Tibial nerve (tissue), 4 donors: ENCODE results near the gene UBR4. TPM values are rescaled to one million over a fixed set of nuclear protein-coding genes. Genes with fewer than 3 reads are reported as not detected.
"Not testable (repeated sequence)": the region's sequence is repeated elsewhere in the genome, so short reads cannot be mapped to it uniquely, and the experiment has no call there.

Source experiments
- DNase-seq, 2 donors: peaks; one replicate each; pipeline ENCODE4 v3.0.0-alpha.2; 2019; ENCODE audit warnings: low spot score in 2 of 2
- H3K27ac ChIP-seq, 4 donors: fragments of 200-600 bp; sonication (generic) in 3 of 4; one replicate each; pipeline ENCODE4 v1.5.1; 2017 to 2019; ENCODE audit warnings: mild to moderate bottlenecking in 1 of 4
- H3K27me3 ChIP-seq, 2 donors: fragments of 200-600 bp; sonication (generic) in 1 of 2; one replicate each; pipeline versions ENCODE4 v1.5.1 to v1.6.0; 2017 to 2019
- H3K36me3 ChIP-seq, 3 donors: fragments of 200-600 bp; sonication (generic); one replicate each; pipeline ENCODE4 v1.5.1; 2018 to 2019
- H3K4me1 ChIP-seq, 4 donors: fragments of 200-600 bp; sonication (generic) in 3 of 4; one replicate each; pipeline ENCODE4 v1.5.1; 2017 to 2019
- H3K4me3 ChIP-seq, 4 donors: fragments of 200-600 bp; sonication (generic) in 3 of 4; one replicate each; pipeline ENCODE4 v1.5.1; 2017 to 2019; ENCODE audit warnings: mild to moderate bottlenecking in 1 of 4, moderate library complexity in 1 of 4
- H3K9me3 ChIP-seq, 4 donors: fragments of 200-600 bp; sonication (generic) in 3 of 4; one replicate each; pipeline ENCODE4 v1.5.1; 2017 to 2019
- CTCF ChIP-seq, 5 experiments: fragments of 200-600 bp in 3 of 5; fragments of 450-650 bp in 2 of 5; sonication (generic) in 3 of 5; IDR thresholded peaks; one replicate each; pipeline ENCODE4 v1.5.1; 2016 to 2019; ENCODE audit warnings: antibody characterized with exemption in 5 of 5, mild to moderate bottlenecking in 3 of 5, moderate library complexity in 2 of 5
- EP300 ChIP-seq, 2 donors: sonication (generic); formaldehyde crosslinking; IDR thresholded peaks; one replicate each; pipeline ENCODE4 v1.6.1; 2017; ENCODE audit warnings: antibody characterized with exemption in 2 of 2, mild to moderate bottlenecking in 1 of 2
- POLR2A ChIP-seq, 2 donors: fragments of 450-650 bp; IDR thresholded peaks; one replicate each; pipeline ENCODE4 v1.6.1; 2017; ENCODE audit warnings: antibody characterized with exemption in 2 of 2, mild to moderate bottlenecking in 2 of 2, moderate library complexity in 2 of 2
- WGBS, 2 donors: methylation state at CpG; one replicate each; pipeline ENCODE4 v1.1.5; 2018; 5-methylcytosine and 5-hydroxymethylcytosine counted together
- total RNA-seq, 4 donors: library from RNA; depleted of rRNA; stranded (reverse); fragments of >200 nt; gene quantifications; one replicate each; pipeline ENCODE4 v1.1.0, GENCODE V29; 2016

The UBR4 gene
- 100 to 1,000 TPM; 107 to 190 (median 142) TPM for total RNA-seq

DNA sequence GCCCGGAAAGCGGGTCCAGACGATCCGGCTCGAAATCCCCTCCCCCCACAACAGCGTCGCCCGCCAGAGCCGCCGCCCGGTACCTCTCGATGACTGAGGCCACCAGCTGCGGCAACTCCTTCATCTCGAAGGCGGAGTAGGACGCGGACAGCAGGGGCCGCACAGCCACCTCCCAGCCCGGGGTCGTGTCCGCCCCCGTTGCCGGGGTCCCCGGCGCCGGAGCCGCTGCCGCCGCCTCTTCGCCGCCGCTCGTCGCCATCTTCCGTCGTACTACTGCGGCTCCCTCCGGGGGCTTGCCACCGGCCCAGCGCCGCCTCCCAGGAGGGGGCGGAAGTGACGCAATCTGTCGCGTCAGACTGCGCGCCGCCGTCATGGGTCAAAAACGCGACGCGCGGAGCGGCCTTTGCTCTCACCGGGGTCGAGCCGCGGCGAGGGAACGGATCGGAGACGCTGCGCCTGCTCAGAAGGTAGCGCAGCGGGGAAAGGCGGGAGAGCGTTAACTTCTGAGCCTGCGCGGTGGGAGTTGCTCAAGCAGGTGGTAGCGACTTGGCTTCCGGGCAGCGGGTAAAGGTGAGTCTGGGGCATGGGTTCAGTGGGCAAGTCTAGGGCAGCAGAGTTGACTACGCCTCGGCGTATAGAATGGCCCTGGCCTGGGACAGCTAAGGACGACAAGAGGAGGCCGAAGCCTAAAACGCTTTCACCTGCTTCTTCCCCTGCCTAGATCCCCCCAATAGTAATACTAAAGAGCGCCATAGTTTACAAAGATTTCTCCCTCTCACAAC, at the start of gene UBR4:
Gene UBR4 (minus strand): TSS at position 277 of the 782 bp plus-strand sequence. CDS start 18 bp downstream, at position 259.
- no peaks in the 10 kb centered on the region for H3K36me3 ChIP-seq
- H3K4me3 ChIP-seq: peak within 1 kb of the TSS; percentile 64 to 86 (median 76)
- peak; percentile 85 to 89 for DNase-seq
- H3K9me3 ChIP-seq: no peaks in the 10 kb centered on the region
- peaks cover 3 to 70% (median 30%) of the 10 kb centered on the region in 4 donors for H3K4me1 ChIP-seq
- H3K27ac ChIP-seq: peak within 1 kb of the TSS; percentile 94 to 96 (median 94)
- no peaks in the 10 kb centered on the region for H3K27me3 ChIP-seq
- TF ChIP-seq CTCF (IDR thresholded peaks at IDR 0.05) (peak in 2 of 5 experiments; percentile 48 to 53), POLR2A (IDR thresholded peaks at IDR 0.05) (peak; percentile 80 to 97), EP300 (IDR thresholded peaks at IDR 0.05) (peak; percentile 96 to 98)
- WGBS, 2 donors: 1% methylated on average over 48 to 53 of the region's 80 CpGs

DNA sequence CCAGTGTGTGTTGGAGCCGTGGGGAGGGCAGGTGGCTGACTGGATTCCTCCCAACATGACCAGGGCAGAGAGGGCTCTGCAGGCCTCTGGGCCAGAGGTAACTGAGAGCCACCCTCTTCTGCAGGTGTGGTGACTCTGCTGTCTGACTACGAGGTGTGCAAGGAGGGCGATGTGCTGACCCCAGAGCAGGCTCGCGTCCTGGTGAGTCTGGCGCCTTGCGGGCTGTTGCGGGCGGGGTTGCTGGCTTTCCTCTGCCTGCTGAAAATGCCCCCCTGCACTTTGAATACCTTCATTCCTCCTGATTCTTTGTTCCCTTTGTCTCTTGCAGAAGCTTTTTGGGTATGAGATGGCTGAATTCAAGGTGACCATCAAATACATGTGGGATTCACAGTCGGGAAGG, 48.3 kb upstream of the UBR4 start:
- TF ChIP-seq EP300 (IDR thresholded peaks at IDR 0.05) (no peak), CTCF (IDR thresholded peaks at IDR 0.05) (no peak), POLR2A (IDR thresholded peaks at IDR 0.05) (no peak)
- Histone ChIP-seq H3K27ac (no peak overlapping the region), H3K4me3 (no peak overlapping the region), H3K4me1 (peaks cover 0 to 14% (median 4%) of the 10 kb centered on the region in 4 donors), H3K36me3 (peaks cover 4 to 65% (median 7%) of the 10 kb centered on the region in 3 donors), H3K9me3 (no peaks in the 10 kb centered on the region), H3K27me3 (no peaks in the 10 kb centered on the region)
- DNase-seq: no peak
- WGBS, 2 donors: 88 to 95% methylated on average over 10 of the region's 10 CpGs

- H3K27ac ChIP-seq: no peak overlapping the region
- no peak for DNase-seq
- H3K4me1 ChIP-seq: peaks cover 0 to 24% (median 13%) of the 10 kb centered on the region in 4 donors
- TF ChIP-seq CTCF (IDR thresholded peaks at IDR 0.05) (no peak), POLR2A (IDR thresholded peaks at IDR 0.05) (no peak), EP300 (IDR thresholded peaks at IDR 0.05) (no peak)
- no peaks in the 10 kb centered on the region for H3K9me3 ChIP-seq
- peaks cover 4 to 65% (median 7%) of the 10 kb centered on the region in 3 donors for H3K36me3 ChIP-seq
- no peaks in the 10 kb centered on the region for H3K27me3 ChIP-seq
- 55 to 72% methylated on average over 15 of the region's 15 CpGs for WGBS, 2 donors
- no peak overlapping the region for H3K4me3 ChIP-seq
Observed at GRCh38 chr1:19257178-19257914, 47.3 kb upstream of the UBR4 start.

DNA sequence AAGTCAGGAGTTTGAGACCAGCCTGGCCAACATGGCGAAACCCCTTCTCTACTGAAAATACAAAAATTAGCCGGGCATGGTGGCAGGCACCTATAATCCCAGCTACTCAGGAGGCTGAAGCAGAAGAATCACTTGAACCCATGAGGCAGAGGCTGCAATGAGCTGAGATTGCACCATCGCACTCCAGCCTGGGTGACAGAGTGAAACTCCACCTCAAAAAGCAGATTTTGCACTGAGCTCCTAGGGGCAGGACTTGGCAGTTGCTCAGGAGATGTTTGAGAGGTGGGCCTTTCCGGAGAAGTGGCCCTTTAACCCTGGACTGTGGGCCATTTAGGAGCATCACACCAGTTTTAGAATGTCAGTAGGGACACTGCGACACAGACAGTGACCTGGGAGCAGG, 46.2 kb upstream of the UBR4 start:
- H3K36me3 ChIP-seq: peaks cover 4 to 65% (median 7%) of the 10 kb centered on the region in 3 donors

DNA sequence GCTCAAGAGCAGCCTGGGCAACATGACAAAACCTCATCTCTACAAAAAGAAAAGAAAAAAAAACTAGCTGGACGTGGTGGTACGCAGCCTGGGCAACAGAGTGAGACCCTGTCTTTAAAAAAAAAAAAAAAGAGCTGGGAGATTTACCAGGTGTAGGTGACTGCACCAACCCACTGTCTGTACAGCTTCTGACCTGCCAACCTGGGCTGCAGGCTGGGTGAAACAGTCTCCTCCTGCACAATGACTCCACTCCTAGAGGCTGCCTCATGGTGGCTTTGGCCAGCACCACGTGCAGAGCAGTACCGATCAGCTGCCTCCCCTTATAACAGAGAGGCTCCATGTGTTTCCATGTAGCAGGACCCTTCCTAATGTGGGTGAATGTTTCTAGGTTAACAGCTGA, 45.2 kb upstream of the UBR4 start:
- 78 to 86% methylated on average over 4 of the region's 4 CpGs for WGBS, 2 donors
- no peak overlapping the region for H3K4me3 ChIP-seq
- DNase-seq: no peak
- H3K4me1 ChIP-seq: peaks cover 4 to 35% (median 23%) of the 10 kb centered on the region in 4 donors
- TF ChIP-seq CTCF (IDR thresholded peaks at IDR 0.05): no peak
- no peak for TF ChIP-seq POLR2A (IDR thresholded peaks at IDR 0.05)
- no peak for TF ChIP-seq EP300 (IDR thresholded peaks at IDR 0.05)
- H3K36me3 ChIP-seq: peaks cover 4 to 55% (median 4%) of the 10 kb centered on the region in 3 donors
- no peak overlapping the region for H3K27ac ChIP-seq
- no peaks in the 10 kb centered on the region for H3K9me3 ChIP-seq
- no peaks in the 10 kb centered on the region for H3K27me3 ChIP-seq

More for the DNA sequence above, 46.2 kb upstream of the UBR4 start:
- DNase-seq, H3K27ac ChIP-seq, H3K9me3 ChIP-seq, H3K4me3 ChIP-seq, H3K27me3 ChIP-seq: not testable (repeated sequence)
- WGBS, 2 donors: 82 to 86% methylated on average over 5 of the region's 5 CpGs
- peaks cover 0 to 27% (median 15%) of the 10 kb centered on the region in 4 donors for H3K4me1 ChIP-seq
